ENCODE results near the gene CD1D.
"Not testable (repeated sequence)": the region's sequence is repeated elsewhere in the genome, so short reads cannot be mapped to it uniquely, and the experiment has no call there.

Gene CD1D

DNA sequence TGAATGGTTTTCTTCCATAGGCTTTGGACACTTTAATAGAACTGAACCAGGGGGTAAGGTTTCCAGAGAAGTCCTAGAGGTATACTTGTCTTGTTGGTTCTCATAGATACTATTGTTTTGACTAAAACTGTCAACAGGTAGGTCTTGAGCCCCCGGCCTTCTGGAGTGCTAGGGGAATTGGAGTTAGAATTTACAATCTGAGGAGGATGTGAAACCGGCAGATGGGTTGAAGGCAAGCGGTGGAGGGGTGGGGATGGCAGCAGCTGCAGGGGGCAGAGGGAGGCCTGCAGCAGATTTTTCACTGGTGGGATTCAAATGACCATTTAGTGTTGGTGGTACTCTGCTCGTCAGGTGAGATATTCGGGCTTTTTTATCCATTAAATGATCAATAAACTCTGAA, 4.3 kb upstream of the CD1D start:
- no peak for DNase-seq (ENCODE audit: low read depth in 3 of 3)

DNA sequence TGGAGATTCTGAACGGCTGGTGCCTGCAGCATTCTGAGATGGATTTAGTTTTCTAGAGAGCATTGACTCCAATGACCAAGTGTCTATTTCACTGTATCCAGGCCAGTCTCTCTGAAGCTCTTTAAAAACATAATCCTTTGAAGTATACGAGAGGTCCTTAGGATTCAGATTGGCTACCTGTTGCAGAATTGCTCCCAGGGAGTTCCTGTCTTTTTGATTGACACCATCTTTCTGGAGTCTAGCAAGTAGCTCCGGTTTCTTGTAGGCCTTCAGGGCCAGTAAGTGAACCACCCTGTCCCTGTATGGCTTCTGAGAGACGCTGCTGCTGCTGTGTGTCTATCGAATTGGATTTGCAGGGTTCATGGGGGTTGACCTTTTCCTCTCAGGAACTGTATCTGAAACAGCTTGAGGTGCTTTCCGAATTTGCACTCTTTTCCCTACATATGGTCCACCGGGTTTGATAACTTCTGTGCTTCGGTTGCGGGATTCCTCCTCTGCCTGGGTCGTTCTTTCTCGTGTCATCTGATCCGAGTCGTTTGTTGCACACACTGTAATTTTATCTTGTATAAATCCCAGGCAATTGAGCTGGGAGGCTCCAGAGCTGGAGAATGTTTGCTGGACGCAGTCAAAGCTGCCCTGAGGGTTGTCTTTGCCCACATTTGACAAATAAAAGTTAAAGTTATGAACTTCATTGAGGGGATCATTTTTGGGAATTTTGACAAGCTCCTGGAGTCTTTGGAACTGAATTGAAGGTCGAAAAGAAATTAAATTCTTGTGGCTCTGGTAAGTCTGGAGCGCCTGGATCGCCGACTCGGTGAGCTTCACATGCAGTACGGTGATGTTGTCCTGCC, 3.6 kb upstream of the CD1D start:
- DNase-seq (ENCODE audit: low read depth in 3 of 3): not testable (repeated sequence)

DNA sequence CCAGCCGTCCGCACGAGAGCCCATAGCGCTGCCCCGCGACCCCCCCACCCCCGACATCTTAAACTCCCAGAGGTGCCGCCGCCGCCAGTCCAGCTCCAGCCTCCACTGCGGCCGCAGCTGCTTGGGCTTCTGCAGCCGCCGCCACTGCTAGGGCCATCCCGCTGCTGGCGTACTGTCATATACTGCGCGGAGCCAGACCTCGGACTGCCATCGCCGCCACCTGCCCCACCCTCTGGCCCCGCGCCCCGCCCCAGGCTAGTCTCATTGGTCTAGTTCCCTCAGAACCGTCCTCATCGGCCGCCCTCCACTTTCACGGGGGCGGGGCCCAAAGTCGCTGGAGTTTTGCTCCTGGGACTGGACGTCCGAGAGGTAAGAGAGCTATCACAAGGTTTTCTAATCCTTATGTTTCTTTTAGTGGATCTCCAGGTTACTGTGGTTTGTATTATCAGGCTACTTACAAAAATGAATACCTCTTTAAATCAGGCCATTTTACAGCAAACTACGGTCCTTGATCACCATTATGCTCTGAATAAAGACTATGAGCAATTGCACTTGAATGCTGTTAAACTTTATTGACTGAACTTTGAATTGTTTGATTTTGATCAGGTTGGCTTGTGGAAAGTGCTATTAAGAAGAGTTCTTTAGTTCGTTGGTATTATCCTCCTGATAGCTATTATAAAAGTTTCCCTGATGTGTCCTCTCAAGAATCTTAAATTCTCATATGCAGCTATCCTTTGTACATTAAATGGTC, 2.8 kb upstream of the CD1D start:
- no peak for DNase-seq (ENCODE audit: low read depth in 3 of 3)

DNA sequence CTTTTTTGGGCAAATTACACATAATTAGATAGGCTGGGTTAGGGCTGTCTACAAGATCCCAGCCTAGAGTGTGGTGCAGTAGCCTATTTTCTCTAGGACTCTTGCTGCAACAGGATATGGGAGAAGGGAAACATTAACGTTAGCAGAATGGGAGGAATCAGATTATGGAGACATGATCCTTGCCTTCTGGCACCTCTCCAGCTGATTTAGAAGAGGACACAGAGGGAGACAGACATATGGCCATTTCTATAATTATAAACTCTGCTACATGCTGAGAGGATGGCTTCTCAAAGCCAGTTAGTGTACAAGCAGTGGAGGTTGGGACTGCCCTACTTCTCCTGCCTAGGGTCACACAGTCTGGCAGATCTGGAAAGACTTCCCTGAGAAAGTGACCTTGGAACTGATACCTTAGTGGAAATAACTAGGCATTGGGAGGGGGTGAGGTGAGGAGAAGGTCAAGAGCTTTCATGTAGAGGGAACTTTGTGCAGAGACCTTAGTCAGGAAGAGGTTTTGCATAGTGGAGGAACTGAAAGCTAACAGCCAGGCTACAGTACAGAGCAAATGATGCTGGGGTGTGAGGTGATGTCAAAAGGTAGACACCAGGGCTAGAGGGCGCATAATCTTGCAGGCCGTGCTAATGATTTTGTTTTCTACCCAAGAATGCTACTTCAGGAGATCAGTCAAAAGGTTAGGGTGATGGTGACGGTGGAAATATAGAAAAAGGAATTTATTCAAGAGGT, 1.2 kb upstream of the CD1D start:
- no peak for DNase-seq (ENCODE audit: low read depth in 3 of 3)

DNA sequence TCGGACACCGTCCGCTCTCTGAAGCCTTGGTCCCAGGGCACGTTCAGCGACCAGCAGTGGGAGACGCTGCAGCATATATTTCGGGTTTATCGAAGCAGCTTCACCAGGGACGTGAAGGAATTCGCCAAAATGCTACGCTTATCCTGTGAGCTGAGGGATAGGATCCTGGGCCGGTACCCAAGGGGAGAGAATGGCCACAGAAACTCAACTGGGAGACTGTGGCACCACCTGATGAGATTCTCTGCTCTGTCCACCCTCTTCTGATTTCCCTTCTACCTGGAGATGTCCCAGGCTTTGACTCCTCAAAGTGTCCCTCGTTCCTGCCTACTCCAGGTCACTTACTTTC, 855 bp downstream of the CD1D start:
- DNase-seq (ENCODE audit: low read depth in 3 of 3): no peak

DNA sequence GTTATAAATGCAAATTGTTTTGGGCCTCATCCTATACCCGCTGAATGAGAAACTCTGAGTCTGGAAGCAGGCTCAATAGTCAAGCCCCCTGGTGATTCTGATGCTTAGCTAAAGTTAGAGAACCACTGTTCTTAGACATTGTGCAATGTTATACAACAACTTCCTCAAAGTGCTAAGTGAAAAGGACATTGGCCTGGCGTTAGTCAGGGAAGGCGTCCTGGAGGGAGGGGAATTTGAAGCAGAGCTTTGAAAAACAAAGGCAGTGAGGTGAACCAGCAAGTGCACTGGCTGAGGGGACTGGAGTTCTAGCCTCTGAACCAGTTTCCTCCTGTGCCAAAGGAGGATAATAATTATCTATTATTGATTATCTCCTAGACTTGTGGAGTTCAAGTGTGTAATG, 5.1 kb downstream of the CD1D start:
- DNase-seq (ENCODE audit: low read depth in 3 of 3): no peak

DNA sequence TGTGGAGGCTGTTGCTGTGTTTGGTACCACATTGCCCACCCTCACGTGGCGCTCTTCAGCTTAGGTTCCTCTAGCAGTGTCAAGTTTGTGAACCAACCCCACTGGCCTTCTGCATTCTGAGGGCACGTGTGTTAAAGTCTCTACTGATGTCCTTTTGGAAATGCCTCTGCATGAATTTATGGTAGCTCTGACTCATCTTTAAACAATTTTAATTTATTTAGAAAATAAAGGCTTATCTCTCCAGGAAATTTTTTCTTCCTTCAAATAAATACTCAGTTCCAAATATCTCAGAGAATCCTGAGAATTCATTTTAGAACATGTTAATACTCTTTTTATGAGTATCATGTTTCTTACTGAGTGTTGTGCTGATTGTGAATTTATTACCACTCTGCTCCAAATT, 5.5 kb downstream of the CD1D start:
- no peak for DNase-seq (ENCODE audit: low read depth in 3 of 3)

DNA sequence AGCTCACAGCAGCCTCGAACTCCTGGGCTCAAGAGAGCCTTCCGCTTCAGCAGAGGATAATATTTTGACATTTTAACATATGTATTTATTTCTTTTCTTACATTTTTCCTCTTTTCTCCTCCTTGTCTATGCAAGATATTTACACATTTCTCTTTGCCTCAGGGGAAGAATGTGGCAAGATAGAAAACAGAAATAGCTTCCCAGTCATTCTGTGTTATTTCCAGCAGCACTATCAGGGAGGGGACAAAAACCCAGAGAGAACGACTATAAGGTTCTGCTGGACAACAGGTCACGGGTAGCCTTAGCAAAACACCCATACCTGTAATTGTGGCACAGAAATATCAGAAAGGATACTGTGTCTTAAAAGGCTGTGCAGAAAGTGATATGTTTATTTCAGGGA, 7.9 kb downstream of the CD1D start:
- no peak for DNase-seq (ENCODE audit: low read depth in 3 of 3)

DNA sequence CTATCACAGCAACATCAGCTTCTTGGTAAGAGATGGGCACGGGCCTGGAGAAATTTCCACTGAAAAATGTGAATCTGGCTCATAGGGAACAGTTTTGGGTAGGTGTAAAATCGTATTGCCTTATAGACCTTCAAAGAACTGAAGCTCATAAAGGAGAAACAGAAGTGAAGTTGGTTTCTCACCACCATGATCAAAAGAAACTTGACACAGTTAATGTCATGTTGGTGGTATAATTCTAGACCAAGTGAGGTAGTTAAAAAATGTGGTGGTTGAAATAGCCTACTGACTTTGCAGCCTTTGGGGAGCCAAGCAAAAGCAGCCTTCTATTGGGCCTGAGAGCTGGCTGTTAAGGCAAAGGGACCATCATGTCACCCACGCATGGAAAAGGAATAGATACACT, 8.9 kb downstream of the CD1D start:
- no peak for DNase-seq (ENCODE audit: low read depth in 3 of 3)

DNA sequence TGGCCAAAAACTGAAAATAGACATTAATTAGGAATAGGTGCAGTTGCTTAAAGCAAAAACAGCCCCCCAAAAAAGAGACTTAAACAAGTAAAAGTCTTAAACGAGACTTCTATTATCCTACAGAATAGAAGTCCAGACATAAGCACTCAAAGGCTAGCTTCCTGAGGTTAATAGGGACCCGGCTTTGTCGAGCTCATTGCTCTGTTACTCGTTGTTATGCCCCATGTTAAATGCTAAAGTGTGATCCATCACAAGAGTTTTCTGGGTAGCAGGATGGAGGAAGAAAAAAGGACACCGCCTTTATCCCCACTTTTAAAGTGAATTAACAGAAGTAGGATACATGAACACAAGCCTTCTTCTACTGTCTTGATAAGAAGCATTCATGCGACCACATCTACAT, 10.6 kb downstream of the CD1D start:
- DNase-seq (ENCODE audit: low read depth in 3 of 3): no peak

DNA sequence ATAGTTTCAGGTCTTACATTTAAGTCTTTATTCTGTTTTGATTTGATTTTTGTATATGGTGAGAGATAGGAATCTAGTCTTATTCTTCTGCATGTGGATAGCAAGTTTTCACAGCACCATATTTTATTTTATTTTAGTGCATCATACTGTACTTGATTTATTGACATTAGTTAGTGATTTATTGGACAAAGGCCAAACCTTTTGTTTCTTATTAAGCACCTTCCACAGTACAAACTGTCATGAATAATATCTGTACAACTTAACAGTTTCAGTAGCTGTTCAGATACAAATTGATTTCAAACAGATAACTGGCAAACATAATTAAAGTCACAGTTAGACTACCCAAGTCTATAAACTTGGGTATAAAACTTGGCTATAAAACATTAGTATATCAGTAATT, 15.8 kb downstream of the CD1D start:
- DNase-seq (ENCODE audit: low read depth in 3 of 3): no peak

DNA sequence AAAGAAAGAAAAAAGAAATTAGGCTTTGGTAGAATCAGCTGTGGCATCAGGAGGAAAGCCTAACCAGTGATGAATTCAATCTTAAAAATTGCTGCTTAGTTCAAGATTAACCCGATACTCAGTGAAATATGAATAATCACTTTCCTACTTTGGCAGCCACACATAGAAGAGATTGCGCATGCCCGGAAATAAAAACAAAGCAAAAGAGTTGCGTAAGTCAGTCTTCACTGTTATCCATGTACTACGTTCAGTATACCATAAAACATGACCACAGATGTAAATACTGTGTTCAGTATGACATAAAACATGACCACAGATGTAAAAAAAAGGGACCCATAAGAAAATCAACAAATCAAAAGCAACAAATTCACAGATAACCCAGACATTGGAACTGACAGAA, 19.2 kb downstream of the CD1D start:
- no peak for DNase-seq (ENCODE audit: low read depth in 3 of 3)

DNA sequence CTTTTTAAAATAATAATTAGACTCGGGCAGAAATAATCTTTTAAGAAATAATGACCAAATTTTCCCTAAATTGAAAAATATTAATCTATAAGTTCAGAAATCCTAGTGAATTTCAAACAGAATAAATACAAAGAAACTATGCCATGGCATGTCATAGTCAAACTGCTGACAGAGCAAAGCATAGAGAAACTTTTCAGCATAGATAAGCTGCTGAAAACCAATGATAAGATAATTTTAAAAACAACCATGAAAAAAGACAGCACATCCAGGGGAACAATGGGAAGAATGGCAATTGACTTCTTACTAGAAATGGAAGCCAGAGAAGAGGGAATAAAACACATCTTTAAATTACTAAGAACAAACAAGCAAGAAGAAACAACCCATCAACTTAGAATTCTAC, 19.8 kb downstream of the CD1D start:
- DNase-seq (ENCODE audit: low read depth in 3 of 3): no peak

DNA sequence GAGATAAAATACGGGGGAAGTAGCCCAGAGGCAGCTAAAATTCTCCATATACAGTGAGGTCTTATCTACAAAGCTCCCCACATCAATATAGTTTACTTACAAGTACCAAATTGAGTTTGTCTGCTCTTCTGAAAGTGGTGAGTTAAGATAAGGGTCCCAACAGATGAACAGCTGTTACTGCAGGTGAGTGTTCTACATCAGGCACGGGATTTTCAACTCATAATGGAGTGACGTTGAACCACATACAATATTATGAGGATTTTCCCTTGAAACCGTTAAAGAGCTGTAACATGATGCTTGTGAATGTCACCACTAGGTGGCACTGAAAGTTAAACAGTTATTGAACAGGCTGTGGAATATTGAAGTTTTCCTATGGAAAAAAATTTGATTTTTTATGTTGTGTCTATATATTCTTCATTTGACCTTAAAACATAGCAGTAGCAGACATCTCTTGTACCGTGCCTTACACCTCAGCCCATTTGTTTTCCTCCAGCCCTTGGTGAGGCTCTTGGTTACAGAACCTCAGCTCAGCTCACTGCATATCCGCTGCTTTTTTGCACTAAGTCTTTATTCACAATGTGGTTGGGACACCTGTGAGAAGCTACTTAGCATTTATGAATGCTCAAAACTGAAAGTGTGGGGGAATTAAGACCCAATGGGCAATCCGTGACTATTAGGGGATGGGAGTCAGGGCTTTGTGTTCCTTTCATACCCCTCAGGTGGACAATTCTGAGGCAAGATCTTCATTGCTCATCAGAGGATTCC, 23.2 kb downstream of the CD1D start:
- DNase-seq (ENCODE audit: low read depth in 3 of 3): no peak

DNA sequence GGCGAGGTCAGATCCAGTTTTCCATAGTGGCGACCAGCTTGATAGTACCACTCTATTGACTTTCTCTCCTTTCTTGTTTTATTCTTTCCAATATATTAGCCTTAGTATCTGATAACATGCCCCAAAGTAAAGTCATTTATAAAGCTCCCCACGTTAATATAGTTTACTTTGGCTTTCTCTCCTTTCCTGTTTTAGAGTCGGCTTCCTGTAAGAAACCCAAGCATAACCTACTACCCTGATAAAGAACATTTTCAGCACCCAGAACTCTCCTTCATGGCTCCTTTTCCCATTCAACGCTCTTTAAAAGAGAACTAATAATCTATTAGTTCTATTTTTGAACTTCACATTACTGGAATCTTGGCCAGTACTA, 23.7 kb downstream of the CD1D start:
- DNase-seq (ENCODE audit: low read depth in 3 of 3): no peak

DNA sequence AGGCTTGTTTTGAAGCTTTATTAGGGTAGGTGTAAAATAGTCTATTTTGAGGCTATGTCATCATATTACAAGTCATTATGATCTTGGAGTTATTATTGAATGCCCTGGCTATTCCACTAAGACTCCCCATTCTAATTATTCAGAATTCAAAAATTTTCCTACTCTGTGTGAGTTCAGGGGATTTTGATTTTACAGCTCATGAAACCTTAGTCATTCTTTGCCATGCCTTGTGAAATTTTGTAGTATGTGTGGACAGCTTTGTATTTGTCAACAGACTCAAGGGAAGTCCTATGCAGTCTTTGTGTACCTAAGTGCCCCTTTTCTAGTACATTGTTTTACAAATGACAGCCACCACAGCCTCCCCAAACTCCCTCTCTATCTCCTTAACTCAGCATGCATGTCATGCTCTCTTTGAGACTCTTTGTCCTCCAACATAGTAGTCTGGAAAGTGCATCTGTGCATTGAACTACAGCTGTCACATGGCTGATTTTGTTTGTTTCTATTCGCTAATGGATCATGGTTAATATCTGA, 28.0 kb downstream of the CD1D start:
- DNase-seq (ENCODE audit: low read depth in 3 of 3): no peak

DNA sequence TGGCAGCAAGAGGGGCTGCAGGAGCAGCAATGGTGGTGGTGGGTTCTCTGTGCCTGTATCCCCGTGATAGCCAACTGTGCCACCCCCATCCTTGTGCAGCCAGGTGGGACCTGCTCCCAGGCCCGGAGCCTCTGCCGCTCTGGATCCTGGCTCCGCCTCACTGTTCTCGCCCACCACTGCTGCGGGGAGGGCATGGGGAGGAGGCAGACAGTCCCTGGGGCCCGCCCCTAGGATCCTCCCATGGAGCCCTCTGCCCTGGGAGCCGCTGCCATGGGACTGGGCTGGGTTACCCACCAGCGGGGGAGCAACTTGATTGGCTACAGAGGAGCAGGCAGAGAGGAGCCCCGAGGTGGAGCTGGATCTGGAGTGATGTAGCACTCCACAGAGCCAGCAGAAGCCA, 31.6 kb downstream of the CD1D start:
- no peak for DNase-seq (ENCODE audit: low read depth in 3 of 3)

DNA sequence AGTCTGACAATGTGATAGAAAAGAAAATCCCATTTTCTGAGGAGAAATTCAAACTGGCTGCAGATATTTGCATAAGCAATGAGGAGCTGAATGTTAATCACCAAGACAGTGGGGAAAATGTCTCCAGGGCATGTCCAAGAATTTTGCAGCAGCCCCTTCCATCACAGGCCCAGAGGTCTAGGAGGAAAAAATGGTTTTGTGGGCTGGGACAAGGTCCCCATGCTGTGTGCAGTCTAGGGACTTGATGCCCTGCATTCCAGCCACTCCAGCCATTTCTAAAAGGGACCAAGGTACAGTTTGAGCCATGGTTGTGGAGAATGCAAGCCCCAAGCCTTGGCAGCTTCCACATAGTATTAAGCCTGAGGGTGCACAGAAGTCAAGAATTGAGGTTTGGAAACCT, 42.8 kb downstream of the CD1D start:
- DNase-seq (ENCODE audit: low read depth in 3 of 3): not testable (repeated sequence)

DNA sequence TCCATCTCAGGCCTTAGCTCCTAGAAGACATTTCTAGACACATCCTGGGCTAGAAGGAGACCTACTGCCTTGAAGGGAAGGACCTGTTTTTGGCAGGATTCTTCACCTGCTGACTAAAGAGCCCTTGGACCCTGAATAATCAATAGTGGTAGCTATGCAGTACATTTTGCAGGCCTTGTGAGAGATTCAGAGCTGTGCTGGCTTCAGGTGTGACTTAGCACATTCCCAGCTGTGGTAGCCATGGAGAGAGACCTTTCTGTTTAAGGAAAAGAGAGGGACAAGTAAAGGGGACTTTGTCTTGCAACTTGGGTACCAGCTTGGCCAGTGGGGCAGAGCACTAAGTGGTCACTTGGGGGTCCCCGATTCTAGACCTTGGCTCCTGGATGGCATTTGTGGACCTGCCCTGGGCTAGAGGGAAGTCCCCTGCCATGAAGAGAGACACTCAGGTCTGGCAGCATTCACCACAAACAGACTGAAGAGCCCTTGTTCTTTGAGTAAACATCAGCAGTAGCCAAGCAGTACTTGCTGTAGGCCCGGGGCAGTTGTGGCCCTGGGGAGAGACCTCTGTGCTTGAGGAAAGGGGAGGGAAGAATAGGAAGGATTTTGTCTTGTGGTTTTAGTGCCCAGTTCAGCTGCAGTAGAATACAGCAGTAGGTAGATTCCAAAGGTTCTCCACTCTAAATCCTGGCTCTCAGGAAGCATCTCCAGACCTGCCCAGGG, 47.4 kb downstream of the CD1D start:
- DNase-seq (ENCODE audit: low read depth in 3 of 3): no peak
